DOHH2 (cell line): ENCODE results near the gene KIF1A.

Experiments
- EZH2phosphoT487 ChIP-seq: fragments of 200-600 bp; sonication (generic); IDR thresholded peaks from 2 replicates; pipeline ENCODE4 v1.6.1; 2017; ENCODE audit warnings: borderline replicate concordance, mild to moderate bottlenecking, antibody characterized with exemption, low read length, moderate library complexity, mixed read lengths
- TF ChIP-seq, protein P1 (sequence below): fragments of 200-600 bp; sonication (generic); IDR thresholded peaks from one replicate; pipeline ENCODE4 v1.5.1; 2014; ENCODE audit warnings: antibody characterized with exemption, mild to moderate bottlenecking, low read depth, low read length; ENCODE audit not compliant: poor library complexity, severe bottlenecking

DNA sequence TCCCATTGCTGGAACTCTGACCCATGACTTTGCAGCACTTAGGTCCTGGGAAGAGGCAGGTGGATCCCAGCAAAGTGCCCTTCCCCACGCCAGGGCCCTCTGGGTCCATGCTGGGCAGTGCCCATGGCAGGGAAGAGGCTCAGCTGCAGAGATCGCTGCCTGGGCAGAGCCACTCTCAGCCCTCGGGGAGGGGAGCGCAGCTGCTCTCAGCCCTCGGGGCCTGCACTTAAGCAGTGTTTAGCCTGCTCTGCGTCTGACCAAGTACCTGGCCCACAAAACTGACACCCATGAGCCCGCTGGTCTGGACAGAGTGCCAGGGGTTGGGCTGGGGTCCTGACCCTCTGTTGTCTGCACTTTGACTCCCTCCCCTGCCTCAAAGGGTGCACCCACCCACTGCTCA is 82.1 kb downstream of the KIF1A start:
- TF ChIP-seq, protein P1, sequence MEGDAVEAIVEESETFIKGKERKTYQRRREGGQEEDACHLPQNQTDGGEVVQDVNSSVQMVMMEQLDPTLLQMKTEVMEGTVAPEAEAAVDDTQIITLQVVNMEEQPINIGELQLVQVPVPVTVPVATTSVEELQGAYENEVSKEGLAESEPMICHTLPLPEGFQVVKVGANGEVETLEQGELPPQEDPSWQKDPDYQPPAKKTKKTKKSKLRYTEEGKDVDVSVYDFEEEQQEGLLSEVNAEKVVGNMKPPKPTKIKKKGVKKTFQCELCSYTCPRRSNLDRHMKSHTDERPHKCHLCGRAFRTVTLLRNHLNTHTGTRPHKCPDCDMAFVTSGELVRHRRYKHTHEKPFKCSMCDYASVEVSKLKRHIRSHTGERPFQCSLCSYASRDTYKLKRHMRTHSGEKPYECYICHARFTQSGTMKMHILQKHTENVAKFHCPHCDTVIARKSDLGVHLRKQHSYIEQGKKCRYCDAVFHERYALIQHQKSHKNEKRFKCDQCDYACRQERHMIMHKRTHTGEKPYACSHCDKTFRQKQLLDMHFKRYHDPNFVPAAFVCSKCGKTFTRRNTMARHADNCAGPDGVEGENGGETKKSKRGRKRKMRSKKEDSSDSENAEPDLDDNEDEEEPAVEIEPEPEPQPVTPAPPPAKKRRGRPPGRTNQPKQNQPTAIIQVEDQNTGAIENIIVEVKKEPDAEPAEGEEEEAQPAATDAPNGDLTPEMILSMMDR, result no peak
- no peak for TF ChIP-seq EZH2phosphoT487
